Measurements from ENCODE around the gene DBX2.

DBX2 gene

DNA sequence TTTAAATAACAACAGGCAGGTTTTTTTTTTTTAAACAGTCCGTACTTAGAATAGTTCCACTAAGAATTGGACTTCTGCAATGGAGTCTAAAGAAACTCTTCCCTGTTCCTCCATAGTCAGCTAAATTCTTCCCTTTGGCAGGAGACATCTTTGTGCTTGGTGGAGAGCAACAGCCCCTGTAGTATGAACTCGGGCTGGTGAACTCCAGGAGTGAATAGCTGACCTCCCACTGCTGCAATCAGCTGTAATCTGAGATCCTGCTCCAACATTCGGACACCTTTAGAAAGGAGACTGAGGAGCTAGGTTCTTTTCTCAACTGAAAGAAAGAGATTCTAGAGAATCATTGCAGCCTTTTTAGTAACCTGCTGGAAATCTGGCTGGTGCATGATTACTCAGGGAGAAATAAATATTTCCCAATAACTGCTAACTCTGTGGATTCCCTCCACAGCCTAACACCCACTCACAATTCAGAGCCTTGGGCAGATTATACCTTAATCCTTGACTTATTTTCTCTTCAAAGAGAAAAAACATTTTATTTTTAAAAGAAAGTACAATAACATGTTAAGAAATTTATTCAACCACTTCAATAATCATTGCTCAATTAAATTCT lies 25.6 kb upstream of the DBX2 start:
- TF ChIP-seq CTCF (IDR thresholded peaks at IDR 0.05; ENCODE audit: low read depth, low read length): no peak
- no peak overlapping the region for H3K4me3 ChIP-seq (ENCODE audit: low read depth, low read length)

DNA sequence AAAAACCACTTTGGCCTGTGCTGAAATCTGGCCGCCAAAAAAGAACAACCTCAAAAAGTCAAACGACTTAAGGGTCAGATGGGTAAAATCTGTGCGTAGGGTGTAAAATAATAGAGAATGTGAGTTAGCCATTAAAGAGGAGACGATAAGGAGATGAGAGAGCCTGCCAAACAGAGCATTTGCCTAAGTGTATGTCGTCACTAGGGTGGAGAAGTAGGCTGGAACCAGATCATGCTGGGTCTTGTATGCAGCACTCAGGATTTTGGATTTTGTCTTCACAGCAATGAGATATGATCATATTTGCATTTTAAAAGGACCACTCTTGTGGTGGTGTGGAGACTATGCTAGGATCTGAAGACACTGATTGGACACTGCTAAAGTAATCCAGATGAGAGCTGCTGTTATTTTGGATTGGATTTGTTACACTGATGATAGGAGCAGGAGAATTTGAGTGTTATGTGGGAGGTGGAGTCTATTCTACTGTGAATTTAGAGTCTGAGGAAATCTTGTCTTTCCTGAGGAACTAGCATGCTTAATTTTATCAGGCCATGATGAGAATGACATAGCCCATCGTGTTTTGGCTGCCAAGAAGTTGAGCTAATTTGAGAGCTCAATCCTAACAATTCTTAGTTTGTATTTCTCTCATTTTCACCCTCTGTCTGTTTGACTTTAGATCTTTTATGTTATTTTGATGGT lies 24.8 kb upstream of the DBX2 start:
- H3K4me3 ChIP-seq (ENCODE audit: low read depth, low read length): no peak overlapping the region
- TF ChIP-seq CTCF (IDR thresholded peaks at IDR 0.05; ENCODE audit: low read depth, low read length): no peak

- TF ChIP-seq CTCF (IDR thresholded peaks at IDR 0.05; ENCODE audit: low read depth, low read length): no peak
- no peak overlapping the region for H3K4me3 ChIP-seq (ENCODE audit: low read depth, low read length)
These were observed 14.3 kb upstream of the DBX2 start for GRCh38 chr12:45065125-45065626.

DNA sequence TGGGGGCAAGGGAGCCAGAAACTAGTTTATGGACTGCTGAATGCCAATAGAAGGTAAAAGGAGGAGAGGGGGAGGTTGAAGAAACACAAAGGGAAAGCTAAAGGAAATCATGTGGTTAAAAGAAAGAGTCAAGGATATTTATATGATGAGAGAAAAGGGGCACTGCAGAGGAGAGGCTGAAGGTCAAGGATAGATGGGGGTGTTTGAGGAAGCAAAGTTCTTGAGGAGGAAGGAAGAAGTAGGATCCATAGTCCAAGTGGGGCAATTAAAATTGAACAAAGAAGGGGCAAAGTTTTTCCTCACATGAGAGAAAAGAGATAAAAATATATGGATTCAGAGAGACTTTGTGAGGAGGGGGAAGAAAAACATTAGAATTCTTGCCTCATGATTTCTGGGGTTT lies 10.1 kb upstream of the DBX2 start:
- TF ChIP-seq CTCF (IDR thresholded peaks at IDR 0.05; ENCODE audit: low read depth, low read length): no peak
- H3K4me3 ChIP-seq (ENCODE audit: low read depth, low read length): no peak overlapping the region

- H3K4me3 ChIP-seq (ENCODE audit: low read depth, low read length): peak overlapping the region; percentile 45; the same call in 1 of the 2 replicates
- TF ChIP-seq CTCF (IDR thresholded peaks at IDR 0.05; ENCODE audit: low read depth, low read length): no peak
These were observed 750 bp upstream of the DBX2 start for GRCh38 chr12:45051572-45052125.

DNA sequence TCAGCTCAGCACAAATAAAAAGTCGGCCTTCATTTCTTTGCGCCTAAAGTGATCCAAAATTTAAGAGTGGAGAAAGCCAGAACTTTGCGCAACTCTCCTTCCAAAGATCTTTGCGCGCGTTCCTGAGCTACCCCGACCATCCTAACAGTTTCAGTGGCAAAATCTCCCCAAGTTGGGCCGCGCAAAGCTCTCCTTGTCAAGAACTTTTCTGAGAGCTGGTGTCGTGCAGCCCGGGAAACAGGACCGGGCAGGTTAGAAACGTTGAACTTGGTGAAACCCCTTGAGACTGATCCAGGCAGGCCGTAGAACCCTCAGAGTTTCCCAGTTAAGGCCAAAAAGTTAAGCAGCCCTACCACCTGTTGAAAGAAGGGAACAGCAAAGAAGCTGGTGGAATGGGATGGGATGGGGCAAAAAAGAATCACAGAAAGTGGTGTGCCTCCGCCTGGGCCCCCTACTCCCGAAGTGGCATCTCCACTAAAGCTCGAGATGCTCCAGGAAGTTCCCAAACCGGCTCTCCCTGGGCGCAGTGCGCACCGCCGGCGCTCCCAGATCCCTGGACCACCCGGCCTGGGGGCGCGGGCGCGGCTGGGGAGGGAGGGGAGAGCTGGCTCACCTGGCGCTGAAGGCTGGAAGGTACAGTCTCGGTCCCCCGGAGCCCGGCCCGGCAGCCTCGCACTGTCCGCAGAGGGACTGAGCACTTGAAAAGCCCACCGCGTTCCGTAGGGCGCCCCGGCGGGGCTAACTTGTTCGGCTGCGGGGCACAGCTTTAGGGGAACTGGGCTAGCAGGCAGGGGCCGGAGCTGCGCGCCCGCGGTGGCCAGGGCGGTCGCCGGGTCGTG lies 768 bp downstream of the DBX2 start:
- no peak for TF ChIP-seq CTCF (IDR thresholded peaks at IDR 0.05; ENCODE audit: low read depth, low read length)
- H3K4me3 ChIP-seq (ENCODE audit: low read depth, low read length): no peak overlapping the region
